NB4 (cell line): ENCODE data around the gene MYLK3.

Source experiments
- CTCF ChIP-seq: IDR thresholded peaks from one replicate; pipeline ENCODE4 v1.5.1; 2012; ENCODE audit warnings: low read depth, low read length
- MYC ChIP-seq: IDR thresholded peaks from 2 replicates; pipeline ENCODE4 v1.6.1; 2011; ENCODE audit warnings: low read depth, low read length
- POLR2A ChIP-seq: IDR thresholded peaks from 2 replicates; pipeline ENCODE4 v1.6.1; 2011; ENCODE audit warnings: mild to moderate bottlenecking; ENCODE audit not compliant: insufficient read length; ENCODE audit errors: extremely low read depth

- TF ChIP-seq CTCF = no peak
- TF ChIP-seq POLR2A = no peak
- no peak for TF ChIP-seq MYC
Measured at GRCh38 chr16:46731691-46732555, 16.2 kb downstream of the MYLK3 start.
